Measurements from ENCODE around the gene ZNF684.

- TF ChIP-seq CTCF (conservative IDR thresholded peaks at IDR 0.05; ENCODE audit: low read length): no peak
- no peak for TF ChIP-seq EZH2phosphoT487 (IDR thresholded peaks at IDR 0.05; ENCODE audit: borderline replicate concordance)
Observed at GRCh38 chr1:40583980-40584379, 52.5 kb downstream of the ZNF684 start.
